ENCODE results near the gene F2R. TPM values are rescaled to one million over a fixed set of nuclear protein-coding genes. Genes with fewer than 3 reads are reported as not detected.

The F2R gene
- total RNA-seq, 4 donors from 2014 or later = 6.6 to 31.7 (median 14.6) TPM

GRCh38 chr5:76685704-76686103 lies 30.2 kb upstream of the F2R start:
- no peak for TF ChIP-seq CTCF (IDR thresholded peaks at IDR 0.05; ENCODE audit: low read depth)

- TF ChIP-seq CTCF (IDR thresholded peaks at IDR 0.05; ENCODE audit: low read depth) = no peak
These were observed 27.7 kb upstream of the F2R start for GRCh38 chr5:76688212-76688611.

GRCh38 chr5:76688836-76689235 lies 27.1 kb upstream of the F2R start:
- no peak for TF ChIP-seq CTCF (IDR thresholded peaks at IDR 0.05; ENCODE audit: low read depth)

- no peak for TF ChIP-seq CTCF (IDR thresholded peaks at IDR 0.05; ENCODE audit: low read depth)
These were observed 26.4 kb upstream of the F2R start for GRCh38 chr5:76689321-76690036.

- no peak for TF ChIP-seq CTCF (IDR thresholded peaks at IDR 0.05; ENCODE audit: low read depth)
These were observed 25.8 kb upstream of the F2R start for GRCh38 chr5:76690037-76690679.

GRCh38 chr5:76690704-76691466 lies 25.0 kb upstream of the F2R start:
- TF ChIP-seq CTCF (IDR thresholded peaks at IDR 0.05; ENCODE audit: low read depth) = no peak

Data from subcutaneous adipose tissue (tissue), 4 donors.